HEK293T (cell line): ENCODE data around the gene FBLN2.

ENCODE experiments used
- BHLHE40 ChIP-seq: fragments of 450-650 bp; IDR thresholded peaks from 2 replicates; pipeline ENCODE4 v1.6.1; 2016; ENCODE audit warnings: mild to moderate bottlenecking, moderate library complexity, borderline replicate concordance
- FOXM1 ChIP-seq: fragments of 450-650 bp; IDR thresholded peaks from 2 replicates; pipeline ENCODE4 v1.6.1; 2017; ENCODE audit warnings: mild to moderate bottlenecking, borderline replicate concordance
- HDGF ChIP-seq: fragments of 450-650 bp; IDR thresholded peaks from 2 replicates; pipeline ENCODE4 v1.6.1; 2017; ENCODE audit warnings: antibody characterized with exemption, borderline replicate concordance
- LEF1 ChIP-seq: fragments of 450-650 bp; IDR thresholded peaks from 2 replicates; pipeline ENCODE4 v1.6.1; 2017; ENCODE audit warnings: mild to moderate bottlenecking, borderline replicate concordance
- SP1 ChIP-seq: fragments of 450-650 bp; IDR thresholded peaks from 2 replicates; pipeline ENCODE4 v1.6.1; 2017
- SUZ12 ChIP-seq: fragments of 450-650 bp; IDR thresholded peaks from 2 replicates; pipeline ENCODE4 v1.6.1; 2016; ENCODE audit warnings: mild to moderate bottlenecking
- TF ChIP-seq, protein P1 (sequence below): fragments of 450-650 bp; IDR thresholded peaks from 2 replicates; pipeline ENCODE4 v1.6.1; 2016

DNA sequence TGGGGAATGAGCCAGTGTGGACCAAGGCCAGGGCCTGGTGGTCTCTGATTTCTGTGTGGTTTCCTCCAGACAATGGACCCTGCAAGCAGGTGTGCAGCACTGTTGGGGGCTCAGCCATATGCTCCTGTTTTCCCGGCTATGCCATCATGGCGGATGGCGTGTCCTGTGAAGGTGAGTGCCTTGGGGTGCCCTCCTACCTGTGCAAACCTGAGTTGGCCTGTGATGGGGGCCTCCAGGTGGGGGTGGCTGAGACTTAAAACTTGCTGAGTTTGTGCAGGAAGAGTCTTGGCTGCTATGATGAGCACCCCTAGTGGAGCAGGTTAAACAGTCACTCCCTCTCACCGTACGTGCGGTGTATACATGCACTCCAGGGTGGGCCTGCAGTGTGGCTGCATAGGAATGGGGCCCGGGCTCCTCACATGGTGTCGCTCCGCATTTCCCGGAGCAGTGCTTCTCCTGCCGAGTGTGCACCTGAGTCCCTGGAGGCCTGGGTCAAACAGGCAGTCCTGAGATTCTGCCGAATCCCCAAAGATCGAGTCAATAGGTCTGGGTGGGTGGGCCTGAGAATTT lies 70.8 kb downstream of the FBLN2 start:
- TF ChIP-seq SP1: no peak
- TF ChIP-seq FOXM1: no peak
- TF ChIP-seq HDGF: no peak
- TF ChIP-seq LEF1: no peak
- no peak for TF ChIP-seq BHLHE40
- TF ChIP-seq, protein P1, sequence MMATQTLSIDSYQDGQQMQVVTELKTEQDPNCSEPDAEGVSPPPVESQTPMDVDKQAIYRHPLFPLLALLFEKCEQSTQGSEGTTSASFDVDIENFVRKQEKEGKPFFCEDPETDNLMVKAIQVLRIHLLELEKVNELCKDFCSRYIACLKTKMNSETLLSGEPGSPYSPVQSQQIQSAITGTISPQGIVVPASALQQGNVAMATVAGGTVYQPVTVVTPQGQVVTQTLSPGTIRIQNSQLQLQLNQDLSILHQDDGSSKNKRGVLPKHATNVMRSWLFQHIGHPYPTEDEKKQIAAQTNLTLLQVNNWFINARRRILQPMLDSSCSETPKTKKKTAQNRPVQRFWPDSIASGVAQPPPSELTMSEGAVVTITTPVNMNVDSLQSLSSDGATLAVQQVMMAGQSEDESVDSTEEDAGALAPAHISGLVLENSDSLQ: no peak
- no peak for TF ChIP-seq SUZ12
